Stimulated activated naive CD8-positive, alpha-beta T cell treated with anti-CD3 and anti-CD28 coated beads, Interleukin-15, Interleukin-2, amounts not matched to agents 100 ng/mL and 50 ng/mL, for 24 hours (primary cell): ENCODE measurements around the gene CSNK1G1.

Experiments
- H3K27ac Mint-ChIP-seq: one replicate; pipeline ENCODE4 v1.8.0; 2021; ENCODE audit warnings: mild to moderate bottlenecking, mixed read lengths
- H3K27me3 Mint-ChIP-seq: one replicate; pipeline ENCODE4 v1.8.0; 2021; ENCODE audit warnings: mixed read lengths
- H3K36me3 Mint-ChIP-seq: one replicate; pipeline ENCODE4 v1.8.0; 2021; ENCODE audit warnings: low read depth, mixed read lengths
- H3K4me1 Mint-ChIP-seq: one replicate; pipeline ENCODE4 v1.8.0; 2021; ENCODE audit warnings: low read depth, mixed read lengths
- H3K4me3 Mint-ChIP-seq: one replicate; pipeline ENCODE4 v1.8.0; 2021; ENCODE audit warnings: mild to moderate bottlenecking, mixed read lengths
- H3K9me3 Mint-ChIP-seq: one replicate; pipeline ENCODE4 v1.8.0; 2021; ENCODE audit warnings: mixed read lengths

Gene CSNK1G1

DNA sequence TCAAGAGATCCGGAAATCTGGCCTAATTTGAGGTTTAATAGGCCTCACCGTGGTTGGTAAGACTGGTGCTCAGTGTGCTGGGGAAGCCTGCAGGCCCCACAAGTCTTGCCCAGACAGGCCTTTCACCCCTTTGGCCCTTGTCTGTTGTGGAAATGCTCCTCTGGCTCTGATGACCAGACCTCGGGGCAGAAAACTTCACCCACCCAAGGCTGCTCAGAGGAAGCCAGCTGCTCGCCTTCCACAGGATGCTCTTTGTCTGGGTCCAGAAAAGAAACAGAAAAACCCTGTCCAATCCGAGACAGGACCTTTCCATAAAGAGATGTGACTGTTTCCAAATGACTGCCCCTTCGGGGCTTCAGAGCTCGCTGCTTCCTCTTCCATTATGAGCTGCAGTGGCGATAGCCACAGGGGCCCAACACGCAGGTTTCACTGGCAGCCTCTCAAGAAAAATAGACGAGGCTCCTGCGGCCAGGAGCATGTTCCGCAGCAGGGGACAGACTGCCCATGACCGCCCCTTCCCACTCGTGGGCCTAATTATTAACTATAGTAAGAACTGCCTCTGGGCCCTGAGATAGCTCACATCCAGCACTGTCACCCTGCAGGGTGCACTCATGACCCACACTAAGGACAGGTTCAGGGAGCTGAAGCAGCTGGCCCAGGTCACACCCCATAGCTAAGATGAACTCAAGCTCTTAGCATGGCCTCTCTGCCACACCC lies 211.2 kb downstream of the CSNK1G1 start:
- Mint-ChIP-seq H3K27me3 (no peaks in the 10 kb centered on the region), H3K4me1 (peaks cover 5% of the 10 kb centered on the region), H3K36me3 (peaks cover 4% of the 10 kb centered on the region), H3K9me3 (no peaks in the 10 kb centered on the region), H3K4me3 (no peak overlapping the region), H3K27ac (peak overlapping the region; percentile 66)

- Mint-ChIP-seq H3K4me1 (no peaks in the 10 kb centered on the region), H3K9me3 (no peaks in the 10 kb centered on the region), H3K36me3 (peaks cover 4% of the 10 kb centered on the region), H3K4me3 (no peak overlapping the region), H3K27ac (peak overlapping the region; percentile 61), H3K27me3 (no peaks in the 10 kb centered on the region)
Measured at GRCh38 chr15:64144192-64144564, 211.8 kb downstream of the CSNK1G1 start.

- Mint-ChIP-seq H3K27ac (no peak overlapping the region), H3K9me3 (no peaks in the 10 kb centered on the region), H3K36me3 (peaks cover 5% of the 10 kb centered on the region), H3K27me3 (no peaks in the 10 kb centered on the region), H3K4me3 (no peak overlapping the region), H3K4me1 (no peaks in the 10 kb centered on the region)
Measured at GRCh38 chr15:64143276-64143675, 212.7 kb downstream of the CSNK1G1 start.

DNA sequence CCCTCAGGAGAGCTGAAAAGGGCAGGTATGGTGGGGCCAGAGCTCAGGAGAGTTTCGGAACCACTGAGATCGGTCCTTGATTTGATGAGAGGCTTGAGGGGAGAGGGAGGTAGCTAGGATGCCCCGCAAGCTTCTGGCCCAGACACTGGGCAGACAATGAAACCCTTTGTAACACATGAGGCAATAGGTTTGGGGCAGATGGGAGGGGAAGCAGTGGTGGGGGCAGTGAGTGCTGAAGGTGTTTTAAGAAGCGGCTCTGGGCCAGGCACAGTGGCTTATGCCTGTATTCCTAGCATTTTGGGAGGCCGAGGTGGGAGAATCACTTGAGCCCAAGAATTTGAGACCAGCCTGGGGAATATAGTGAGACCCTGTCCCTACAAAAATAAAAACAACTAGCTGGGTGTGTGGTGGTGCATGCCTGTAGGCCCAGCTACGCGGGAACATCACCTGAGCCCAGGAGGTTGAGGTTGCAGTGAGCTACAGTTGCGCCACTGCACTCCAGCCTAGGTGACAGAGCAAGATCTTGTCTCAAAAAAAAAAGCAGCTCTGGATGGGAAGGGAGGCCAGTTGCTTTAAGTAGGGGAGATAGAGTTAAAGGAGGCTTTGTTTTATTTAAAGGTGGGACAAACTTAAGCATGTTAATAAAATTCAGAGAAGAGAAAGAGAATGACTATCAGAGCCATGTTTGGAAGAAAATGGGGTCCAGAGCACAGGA lies 214.0 kb downstream of the CSNK1G1 start:
- H3K27ac Mint-ChIP-seq, result no peak overlapping the region
- H3K27me3 Mint-ChIP-seq, result no peaks in the 10 kb centered on the region
- H3K4me3 Mint-ChIP-seq, result no peak overlapping the region
- no peaks in the 10 kb centered on the region for H3K4me1 Mint-ChIP-seq
- peaks cover 11% of the 10 kb centered on the region for H3K36me3 Mint-ChIP-seq
- no peaks in the 10 kb centered on the region for H3K9me3 Mint-ChIP-seq

DNA sequence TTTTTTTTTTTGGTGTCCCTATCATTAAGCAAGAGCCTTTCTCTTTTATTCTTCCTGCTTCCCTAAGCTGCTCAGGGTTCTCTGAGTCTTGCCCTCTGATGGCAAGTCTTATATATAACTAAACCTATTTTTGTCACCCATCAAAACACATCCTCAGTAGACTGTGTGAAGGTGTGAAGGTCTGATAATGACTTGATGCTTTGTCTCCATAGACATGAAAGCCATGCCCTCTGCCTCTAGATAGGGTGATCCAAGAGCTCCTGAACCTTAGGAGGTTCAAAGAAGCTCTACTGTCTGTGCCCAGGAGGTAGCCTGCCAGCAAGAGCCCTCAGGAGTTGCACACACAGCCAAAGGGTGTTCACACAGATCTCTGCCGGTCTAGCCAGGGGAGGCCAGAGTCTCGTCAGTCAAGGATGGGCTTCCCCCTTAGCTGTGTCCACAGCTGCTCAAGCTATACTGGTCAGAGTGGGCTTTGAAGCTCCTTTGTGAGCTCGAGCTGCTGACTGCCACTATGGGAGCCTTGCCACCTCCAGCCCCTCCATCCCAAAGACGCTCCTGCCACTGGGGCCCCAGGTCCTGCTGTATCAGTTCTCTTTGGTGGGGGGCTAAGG lies 217.5 kb downstream of the CSNK1G1 start:
- Mint-ChIP-seq H3K4me3 (no peak overlapping the region), H3K36me3 (peaks cover 35% of the 10 kb centered on the region), H3K27ac (no peak overlapping the region), H3K9me3 (no peaks in the 10 kb centered on the region), H3K4me1 (no peaks in the 10 kb centered on the region), H3K27me3 (no peaks in the 10 kb centered on the region)

- H3K9me3 Mint-ChIP-seq, result no peaks in the 10 kb centered on the region
- H3K27ac Mint-ChIP-seq, result no peak overlapping the region
- H3K27me3 Mint-ChIP-seq, result no peaks in the 10 kb centered on the region
- H3K4me3 Mint-ChIP-seq, result no peak overlapping the region
- H3K36me3 Mint-ChIP-seq, result peaks cover 44% of the 10 kb centered on the region
- no peaks in the 10 kb centered on the region for H3K4me1 Mint-ChIP-seq
Measured at GRCh38 chr15:64137226-64137833, 218.6 kb downstream of the CSNK1G1 start.

GRCh38 chr15:64136347-64136746 lies 219.6 kb downstream of the CSNK1G1 start:
- H3K27me3 Mint-ChIP-seq, result no peaks in the 10 kb centered on the region
- no peaks in the 10 kb centered on the region for H3K9me3 Mint-ChIP-seq
- no peak overlapping the region for H3K27ac Mint-ChIP-seq
- H3K36me3 Mint-ChIP-seq, result peaks cover 52% of the 10 kb centered on the region
- H3K4me3 Mint-ChIP-seq, result no peak overlapping the region
- no peaks in the 10 kb centered on the region for H3K4me1 Mint-ChIP-seq

DNA sequence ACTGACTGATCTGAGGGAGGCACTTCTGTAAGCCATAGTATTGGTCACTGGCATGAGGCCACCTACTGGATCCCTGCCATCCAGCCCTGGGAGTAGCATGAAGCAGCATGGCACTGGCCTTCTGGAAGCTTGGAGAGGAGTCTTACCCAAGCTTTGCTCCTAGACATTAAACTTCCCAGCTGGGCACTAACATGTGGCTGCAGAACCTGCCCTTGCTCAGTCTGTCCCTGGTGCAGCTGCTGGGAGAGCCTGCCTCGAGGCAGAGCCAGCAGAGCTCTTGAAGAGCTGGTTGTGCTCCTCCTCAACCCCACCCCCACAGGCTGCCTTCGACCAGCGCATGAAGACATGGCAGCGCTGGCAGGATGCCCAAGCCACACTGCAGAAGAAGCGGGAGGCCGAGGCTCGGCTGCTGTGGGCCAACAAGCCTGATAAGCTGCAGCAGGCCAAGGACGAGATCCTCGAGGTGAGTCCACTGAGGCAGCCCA lies 221.6 kb downstream of the CSNK1G1 start:
- Mint-ChIP-seq H3K27me3 (no peaks in the 10 kb centered on the region), H3K4me1 (no peaks in the 10 kb centered on the region), H3K4me3 (no peak overlapping the region), H3K27ac (no peak overlapping the region), H3K36me3 (peaks cover 63% of the 10 kb centered on the region), H3K9me3 (no peaks in the 10 kb centered on the region)

GRCh38 chr15:64133623-64134344 lies 222.2 kb downstream of the CSNK1G1 start:
- Mint-ChIP-seq H3K27ac (no peak overlapping the region), H3K4me3 (no peak overlapping the region), H3K4me1 (no peaks in the 10 kb centered on the region), H3K36me3 (peaks cover 63% of the 10 kb centered on the region), H3K9me3 (no peaks in the 10 kb centered on the region), H3K27me3 (no peaks in the 10 kb centered on the region)

GRCh38 chr15:64132217-64132616 lies 223.8 kb downstream of the CSNK1G1 start:
- Mint-ChIP-seq H3K36me3 (peaks cover 73% of the 10 kb centered on the region), H3K9me3 (no peaks in the 10 kb centered on the region), H3K4me3 (no peak overlapping the region), H3K27me3 (no peaks in the 10 kb centered on the region), H3K27ac (no peak overlapping the region), H3K4me1 (no peaks in the 10 kb centered on the region)

GRCh38 chr15:64131547-64131946 lies 224.4 kb downstream of the CSNK1G1 start:
- Mint-ChIP-seq H3K4me1 (no peaks in the 10 kb centered on the region), H3K27me3 (no peaks in the 10 kb centered on the region), H3K27ac (no peak overlapping the region), H3K4me3 (no peak overlapping the region), H3K36me3 (peaks cover 72% of the 10 kb centered on the region), H3K9me3 (no peaks in the 10 kb centered on the region)

GRCh38 chr15:64130159-64130558 lies 225.8 kb downstream of the CSNK1G1 start:
- Mint-ChIP-seq H3K4me1 (no peaks in the 10 kb centered on the region), H3K9me3 (no peaks in the 10 kb centered on the region), H3K36me3 (peaks cover 70% of the 10 kb centered on the region), H3K27me3 (no peaks in the 10 kb centered on the region), H3K4me3 (no peak overlapping the region), H3K27ac (no peak overlapping the region)

GRCh38 chr15:64127521-64128270 lies 228.3 kb downstream of the CSNK1G1 start:
- H3K36me3 Mint-ChIP-seq, result peaks cover 70% of the 10 kb centered on the region

GRCh38 chr15:64125978-64126377 lies 230.0 kb downstream of the CSNK1G1 start:
- Mint-ChIP-seq H3K27me3 (no peaks in the 10 kb centered on the region), H3K4me1 (no peaks in the 10 kb centered on the region), H3K36me3 (peaks cover 62% of the 10 kb centered on the region), H3K9me3 (no peaks in the 10 kb centered on the region), H3K27ac (no peak overlapping the region), H3K4me3 (no peak overlapping the region)

More at GRCh38 chr15:64127521-64128270, 228.3 kb downstream of the CSNK1G1 start:
- no peak overlapping the region for H3K27ac Mint-ChIP-seq
- no peaks in the 10 kb centered on the region for H3K4me1 Mint-ChIP-seq
- H3K4me3 Mint-ChIP-seq, result no peak overlapping the region
- no peaks in the 10 kb centered on the region for H3K27me3 Mint-ChIP-seq
- no peaks in the 10 kb centered on the region for H3K9me3 Mint-ChIP-seq
